GM12878 (cell line): ENCODE measurements around the gene RPL29. TPM values are rescaled to one million over a fixed set of nuclear protein-coding genes. Genes with fewer than 3 reads are reported as not detected.

Source experiments
- ATAC-seq: fragments of 200-7000 bp; cut with Tn5 transposase; 3 replicates; pipeline ENCODE4 v1.9.1; 2020; ENCODE audit warnings: mild to moderate bottlenecking, moderate library complexity
- BruUV-seq: library from RNA; stranded (reverse); fragments of 400-500 nt; replicated peaks from 2 replicates; lab custom pipeline; 2021; lab: Mats Ljungman, UMichigan
- CTCF ChIA-PET: fragments of 300-600 bp; sonication (Branson Sonifier 250); formaldehyde crosslinking; extraction: SDS; loops from one replicate; lab custom pipeline; 2021; ENCODE audit warnings: inconsistent platforms; lab: Yijun Ruan, JAX
- POLR2A ChIA-PET: fragments of 350-600 bp; formaldehyde crosslinking; extraction: SDS; loops from one replicate; lab custom pipeline; 2021; ENCODE audit warnings: inconsistent platforms; lab: Charles Lee
- RAD21 ChIA-PET: fragments of 300-600 bp; sonication (Branson Sonifier 250); formaldehyde crosslinking; loops from one replicate; lab custom pipeline; 2023; ENCODE audit warnings: antibody characterized with exemption; ENCODE audit not compliant: unreplicated experiment; lab: Charles Lee
- SMC1A ChIA-PET: fragments of 300-600 bp; sonication (Branson Sonifier 250); formaldehyde crosslinking; loops from one replicate; lab custom pipeline; 2023; ENCODE audit not compliant: unreplicated experiment, uncharacterized antibody; lab: Charles Lee
- DNase-seq: peaks from one replicate; pipeline ENCODE4 v3.0.0-alpha.2; 2011; ENCODE audit warnings: low read depth, low spot score
- FAIRE-seq: peaks from 3 replicates; lab custom pipeline; 2011; peaks lifted over from hg19 to GRCh38; lab: Jason Lieb, UNC
- H2AFZ ChIP-seq: 2 replicates; pipeline ENCODE4 v1.6.0; 2011; ENCODE audit warnings: low read depth, low read length, control low read depth; ENCODE audit not compliant: control insufficient read depth
- H3K27ac ChIP-seq: 2 replicates; pipeline ENCODE4 v1.5.1; 2011; ENCODE audit warnings: control low read depth; ENCODE audit not compliant: control insufficient read depth, insufficient read depth
- H3K27me3 ChIP-seq, 2 experiments: replicated peaks in 1 of 2; 2 replicates each; pipeline versions ENCODE4 v1.6.0 to v1.6.1; 2011; ENCODE audit warnings: low read length in 1 of 2; ENCODE audit not compliant: control insufficient read depth in 2 of 2, insufficient read depth in 2 of 2
- H3K36me3 ChIP-seq, 2 experiments: 2 replicates each; pipeline ENCODE4 v1.5.1; 2011; ENCODE audit warnings: low read length in 1 of 2; ENCODE audit not compliant: control insufficient read depth in 2 of 2, insufficient read depth in 2 of 2
- H3K4me1 ChIP-seq: 2 replicates; pipeline ENCODE4 v1.6.1; 2011; ENCODE audit warnings: mild to moderate bottlenecking, low read length, moderate library complexity, mixed read lengths; ENCODE audit not compliant: control insufficient read depth, insufficient read depth
- H3K4me2 ChIP-seq: 2 replicates; pipeline ENCODE4 v1.6.0; 2011; ENCODE audit warnings: control low read depth; ENCODE audit not compliant: control insufficient read depth, insufficient read depth
- H3K4me3 ChIP-seq: fragments of 200-600 bp; sonication (generic); 2 replicates; pipeline ENCODE4 v1.5.1; 2016
- H3K79me2 ChIP-seq: 2 replicates; pipeline ENCODE4 v1.6.0; 2011; ENCODE audit warnings: low read length; ENCODE audit not compliant: control insufficient read depth, insufficient read depth
- H3K9ac ChIP-seq: 2 replicates; pipeline ENCODE4 v1.8.0; 2011; ENCODE audit warnings: low read length, control low read depth, mixed read lengths; ENCODE audit not compliant: control insufficient read depth, insufficient read depth
- H3K9me3 ChIP-seq: replicated peaks from 3 replicates; pipeline ENCODE4 v1.5.1; 2011; ENCODE audit warnings: mild to moderate bottlenecking, low read length; ENCODE audit not compliant: control insufficient read depth, insufficient read depth
- H4K20me1 ChIP-seq: 2 replicates; pipeline ENCODE4 v1.6.0; 2011; ENCODE audit not compliant: control insufficient read depth, insufficient read depth
- BHLHE40 ChIP-seq, 2 experiments: fragments of 450-650 bp in 1 of 2; IDR thresholded peaks; 2 replicates each; pipeline ENCODE4 v1.6.1; 2011 to 2017; ENCODE audit warnings: low read depth in 2 of 2, borderline replicate concordance in 1 of 2, improper control_type of control experiment in 1 of 2, low read length in 1 of 2, mild to moderate bottlenecking in 1 of 2
- DPF2 ChIP-seq: fragments of 450-650 bp; IDR thresholded peaks from 2 replicates; pipeline ENCODE4 v1.6.1; 2017; ENCODE audit warnings: mild to moderate bottlenecking
- GATAD2B ChIP-seq: fragments of 450-650 bp; conservative IDR thresholded peaks from 2 replicates; pipeline ENCODE4 v1.6.1; 2017; ENCODE audit warnings: low read depth, mild to moderate bottlenecking, moderate library complexity
- TARDBP ChIP-seq: IDR thresholded peaks from 2 replicates; pipeline ENCODE4 v1.6.1; 2016; ENCODE audit warnings: borderline replicate concordance
- WGBS: methylation state at CpG from one replicate; pipeline ENCODE4 v1.1.6; 2016; ENCODE audit warnings: low lambda C conversion rate; ENCODE audit not compliant: insufficient replicate concordance, insufficient coverage; ENCODE audit errors: missing lambda C conversion rate; 5-methylcytosine and 5-hydroxymethylcytosine counted together
- in situ Hi-C: fragments of 300-500 bp; cut with MboI; formaldehyde crosslinking; loops from 9 replicates; pipeline ENCODE4 v1.14.3; 2018; ENCODE audit warnings: mixed read lengths
- intact Hi-C: fragments of 100-400 bp; cut with micrococcal nuclease; formaldehyde crosslinking; loops from one replicate; pipeline ENCODE4 v1.14.2; 2022; ENCODE audit not compliant: unreplicated experiment
- polyA plus RNA-seq, 11 experiments: library from polyadenylated mRNA; depleted of rRNA in 4 of 11; unstranded in 6 of 11; stranded (reverse) in 5 of 11; fragments of >200 nt; fragmentation: Nextera tagmentation in 4 of 11; fragmentation: Illumina TruSeq in 1 of 11; extraction: Ambion mirVana in 4 of 11; extraction: Trizol in 1 of 11; gene quantifications; 1 replicate in 1 of 11; 2 replicates in 10 of 11; pipeline versions ENCODE4 v1.2.1 to v1.2.3, GENCODE V29; 2011 to 2016; ENCODE audit warnings: inconsistent platforms in 2 of 11, missing spikeins in 2 of 11, low read depth in 1 of 11
- total RNA-seq, 4 experiments: library from RNA; depleted of rRNA in 3 of 4; stranded (reverse); fragments of >200 nt in 3 of 4; fragmentation: Illumina TruSeq in 1 of 4; extraction: Trizol in 1 of 4; gene quantifications; 2 replicates each; pipeline versions ENCODE4 v1.2.1 to v1.2.3, GENCODE V29; 2013 to 2021
- TF ChIP-seq, protein P1 (sequence below): fragments of 450-650 bp; IDR thresholded peaks from 2 replicates; pipeline ENCODE4 v1.6.1; 2017; ENCODE audit warnings: mild to moderate bottlenecking, moderate library complexity

The RPL29 gene
- total and polyA plus RNA-seq, 10 of the 15 experiments (the other 5 are each of a cell fraction or from before 2014, with no cell fraction given) = 1,053 to 2,477 (median 1,657) TPM

GRCh38 chr3:51998774-51999173, 3.1 kb upstream of the RPL29 start:
- TF ChIP-seq DPF2 (no peak), BHLHE40 (IDR thresholded peaks at IDR 0.05; ENCODE audit: borderline replicate concordance in 1 of 2, low read depth in 2 of 2, low read length in 1 of 2) (no peak), TARDBP (no peak), GATAD2B (no peak)
- TF ChIP-seq, protein P1, sequence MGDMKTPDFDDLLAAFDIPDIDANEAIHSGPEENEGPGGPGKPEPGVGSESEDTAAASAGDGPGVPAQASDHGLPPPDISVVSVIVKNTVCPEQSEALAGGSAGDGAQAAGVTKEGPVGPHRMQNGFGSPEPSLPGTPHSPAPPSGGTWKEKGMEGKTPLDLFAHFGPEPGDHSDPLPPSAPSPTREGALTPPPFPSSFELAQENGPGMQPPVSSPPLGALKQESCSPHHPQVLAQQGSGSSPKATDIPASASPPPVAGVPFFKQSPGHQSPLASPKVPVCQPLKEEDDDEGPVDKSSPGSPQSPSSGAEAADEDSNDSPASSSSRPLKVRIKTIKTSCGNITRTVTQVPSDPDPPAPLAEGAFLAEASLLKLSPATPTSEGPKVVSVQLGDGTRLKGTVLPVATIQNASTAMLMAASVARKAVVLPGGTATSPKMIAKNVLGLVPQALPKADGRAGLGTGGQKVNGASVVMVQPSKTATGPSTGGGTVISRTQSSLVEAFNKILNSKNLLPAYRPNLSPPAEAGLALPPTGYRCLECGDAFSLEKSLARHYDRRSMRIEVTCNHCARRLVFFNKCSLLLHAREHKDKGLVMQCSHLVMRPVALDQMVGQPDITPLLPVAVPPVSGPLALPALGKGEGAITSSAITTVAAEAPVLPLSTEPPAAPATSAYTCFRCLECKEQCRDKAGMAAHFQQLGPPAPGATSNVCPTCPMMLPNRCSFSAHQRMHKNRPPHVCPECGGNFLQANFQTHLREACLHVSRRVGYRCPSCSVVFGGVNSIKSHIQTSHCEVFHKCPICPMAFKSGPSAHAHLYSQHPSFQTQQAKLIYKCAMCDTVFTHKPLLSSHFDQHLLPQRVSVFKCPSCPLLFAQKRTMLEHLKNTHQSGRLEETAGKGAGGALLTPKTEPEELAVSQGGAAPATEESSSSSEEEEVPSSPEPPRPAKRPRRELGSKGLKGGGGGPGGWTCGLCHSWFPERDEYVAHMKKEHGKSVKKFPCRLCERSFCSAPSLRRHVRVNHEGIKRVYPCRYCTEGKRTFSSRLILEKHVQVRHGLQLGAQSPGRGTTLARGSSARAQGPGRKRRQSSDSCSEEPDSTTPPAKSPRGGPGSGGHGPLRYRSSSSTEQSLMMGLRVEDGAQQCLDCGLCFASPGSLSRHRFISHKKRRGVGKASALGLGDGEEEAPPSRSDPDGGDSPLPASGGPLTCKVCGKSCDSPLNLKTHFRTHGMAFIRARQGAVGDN = no peak
- H3K36me3 ChIP-seq = peaks cover 7 to 10% of the 10 kb centered on the region in 2 experiments
- H3K4me1 ChIP-seq = peaks cover 14% of the 10 kb centered on the region
- ChIA-PET CTCF (interaction anchor here (0.9 to 1.5 kb wide), 7 partner anchors 12 to 156 kb away, joined by 3 to 6 read pairs (median 3); partner anchors contain the start of gene RRP9), RAD21 (interaction anchor here (0.7 to 1.8 kb wide), 2 partner anchors 38 to 54 kb away, joined by 3 to 10 read pairs; no protein-coding TSS in a partner anchor), POLR2A (interaction anchor here (1.4 kb wide), 1 partner anchor 57 kb away, joined by 3 read pairs; the partner anchor contains the start of gene DUSP7), SMC1A (interaction anchor here (0.9 to 1.3 kb wide), 4 partner anchors 55 to 341 kb away, joined by 3 read pairs; partner anchors contain the start of gene RRP9)
- H3K4me3 ChIP-seq = no peak overlapping the region
- H2AFZ ChIP-seq = no peak overlapping the region
- WGBS = 38% methylated on average over 7 of the region's 7 CpGs
- H3K27me3 ChIP-seq = no peaks in the 10 kb centered on the region; a peak in 1 of 4 replicates
- H3K79me2 ChIP-seq = peaks cover 19% of the 10 kb centered on the region
- in situ Hi-C loops (no loop called here), intact Hi-C loops (no loop called here)
- H3K4me2 ChIP-seq = no peak overlapping the region
- no peak overlapping the region for H3K27ac ChIP-seq
- no peaks in the 10 kb centered on the region for H3K9me3 ChIP-seq
- no peaks in the 10 kb centered on the region for H4K20me1 ChIP-seq
- FAIRE-seq (no peak), DNase-seq (no peak), ATAC-seq (no peak)
- no TSS peak for BruUV-seq
- no peak overlapping the region for H3K9ac ChIP-seq
